Keratinocyte (primary cell): Measurements from ENCODE around the gene CPNE7. TPM values are rescaled to one million over a fixed set of nuclear protein-coding genes. Genes with fewer than 3 reads are reported as not detected.

ENCODE experiments used
- DNase-seq: peaks from one replicate; pipeline ENCODE4 v3.0.0-alpha.2; 2011; ENCODE audit warnings: low read depth, missing footprints, low spot score
- FAIRE-seq: peaks from 2 replicates; lab custom pipeline; 2011; peaks lifted over from hg19 to GRCh38; lab: Jason Lieb, UNC
- H2AFZ ChIP-seq: 2 replicates; pipeline ENCODE4 v1.6.0; 2012; ENCODE audit warnings: low read length, control low read depth, inconsistent platforms; ENCODE audit not compliant: control insufficient read depth
- H3K27ac ChIP-seq: 2 replicates; pipeline ENCODE4 v1.5.1; 2011; ENCODE audit warnings: low read length; ENCODE audit not compliant: control insufficient read depth, insufficient read depth
- H3K27me3 ChIP-seq: 3 replicates; pipeline ENCODE4 v1.6.0; 2011; ENCODE audit warnings: low read length; ENCODE audit not compliant: control insufficient read depth, insufficient read depth; ENCODE audit errors: extremely low read depth
- H3K36me3 ChIP-seq, 2 experiments: 2 replicates in 1 of 2; 3 replicates in 1 of 2; pipeline ENCODE4 v1.5.1; 2011; ENCODE audit warnings: low read length in 2 of 2, mild to moderate bottlenecking in 1 of 2; ENCODE audit not compliant: control insufficient read depth in 2 of 2, insufficient read depth in 2 of 2; ENCODE audit errors: extremely low read depth in 1 of 2
- H3K4me1 ChIP-seq: 3 replicates; pipeline ENCODE4 v1.5.1; 2011; ENCODE audit warnings: low read length; ENCODE audit not compliant: control insufficient read depth, insufficient read depth; ENCODE audit errors: extremely low read depth
- H3K4me2 ChIP-seq: 3 replicates; pipeline ENCODE4 v1.6.0; 2011; ENCODE audit warnings: low read depth, low read length; ENCODE audit not compliant: control insufficient read depth, insufficient read depth; ENCODE audit errors: extremely low read depth
- H3K4me3 ChIP-seq, 3 experiments: fragments of 200-600 bp in 1 of 3; sonication (generic) in 1 of 3; 2 replicates in 2 of 3; 3 replicates in 1 of 3; pipeline ENCODE4 v1.5.1; 2011 to 2016; ENCODE audit warnings: low read length in 3 of 3, mild to moderate bottlenecking in 3 of 3, control low read depth in 2 of 3, inconsistent platforms in 1 of 3, low read depth in 1 of 3, mixed read lengths in 1 of 3, mixed run types in 1 of 3, moderate library complexity in 1 of 3; ENCODE audit not compliant: control insufficient read depth in 2 of 3, insufficient read depth in 2 of 3; ENCODE audit errors: extremely low read depth in 1 of 3
- H3K79me2 ChIP-seq: 2 replicates; pipeline ENCODE4 v1.6.0; 2012; ENCODE audit warnings: low read length; ENCODE audit not compliant: control insufficient read depth, insufficient read depth
- H3K9ac ChIP-seq: 3 replicates; pipeline ENCODE4 v1.6.0; 2011; ENCODE audit warnings: low read length; ENCODE audit not compliant: control insufficient read depth, insufficient read depth; ENCODE audit errors: extremely low read depth
- H3K9me1 ChIP-seq: 3 replicates; pipeline ENCODE4 v1.6.0; 2011; ENCODE audit warnings: low read length; ENCODE audit not compliant: control insufficient read depth, insufficient read depth; ENCODE audit errors: extremely low read depth
- H3K9me3 ChIP-seq: 2 replicates; pipeline ENCODE4 v1.5.1; 2012; ENCODE audit warnings: low read depth, low read length; ENCODE audit not compliant: control insufficient read depth
- H4K20me1 ChIP-seq: 3 replicates; pipeline ENCODE4 v1.6.0; 2011; ENCODE audit warnings: low read length; ENCODE audit not compliant: control insufficient read depth, insufficient read depth; ENCODE audit errors: extremely low read depth
- CTCF ChIP-seq, 3 experiments: IDR thresholded peaks in 1 of 3; conservative IDR thresholded peaks in 1 of 3; optimal IDR thresholded peaks in 1 of 3; 2 replicates in 2 of 3; 3 replicates in 1 of 3; pipeline versions ENCODE3 to v1.5.1; 2011; ENCODE audit warnings: low read length in 3 of 3, mild to moderate bottlenecking in 3 of 3, moderate library complexity in 2 of 3, control low read depth in 1 of 3, inconsistent platforms in 1 of 3; ENCODE audit not compliant: insufficient read depth in 2 of 3; ENCODE audit errors: extremely low read depth in 1 of 3
- EZH2 ChIP-seq: IDR thresholded peaks from one replicate; pipeline ENCODE4 v1.6.1; 2012; ENCODE audit warnings: inconsistent platforms, mild to moderate bottlenecking, low read length, moderate library complexity
- dilution Hi-C: fragments of 300-500 bp; cut with MboI; formaldehyde crosslinking; loops from one replicate; pipeline ENCODE4 v1.7.0; 2020; ENCODE audit warnings: low sequenced_read_pairs; ENCODE audit not compliant: extremely low pct_ligation_motif_present
- polyA plus RNA-seq, 5 experiments: library from polyadenylated mRNA; depleted of rRNA in 3 of 5; stranded (reverse) in 3 of 5; stranded (forward) in 1 of 5; unstranded in 1 of 5; fragments of >200 nt; gene quantifications; 1 replicate in 1 of 5; 2 replicates in 3 of 5; 3 replicates in 1 of 5; pipeline versions ENCODE4 v1.2.1 to v1.2.3, GENCODE V29; 2011 to 2012; ENCODE audit warnings: missing spikeins in 2 of 5, low read depth in 1 of 5, low replicate concordance in 1 of 5

CPNE7 gene
- polyA plus RNA-seq, 1 donor (not counting 4 experiments of a cell fraction or from before 2014, with no cell fraction given) = 9.1 TPM

GRCh38 chr16:89617036-89617435 lies 41.5 kb downstream of the CPNE7 start:
- Histone ChIP-seq H3K36me3 (no peaks in the 10 kb centered on the region), H3K9me1 (no peaks in the 10 kb centered on the region), H3K27ac (no peak overlapping the region), H3K9ac (no peak overlapping the region), H3K79me2 (no peaks in the 10 kb centered on the region), H3K9me3 (no peaks in the 10 kb centered on the region), H3K27me3 (peaks cover 21% of the 10 kb centered on the region), H3K4me2 (no peak overlapping the region), H3K4me1 (peaks cover 6% of the 10 kb centered on the region), H3K4me3 (no peak overlapping the region), H2AFZ (peak overlapping the region; percentile 56), H4K20me1 (no peaks in the 10 kb centered on the region)
- DNase-seq = no peak
- TF ChIP-seq EZH2 (no peak), CTCF (optimal IDR thresholded peaks at IDR 0.05 in 1 of 3, IDR thresholded peaks at IDR 0.05 in 1 of 3, conservative IDR thresholded peaks at IDR 0.05 in 1 of 3; ENCODE audit: extremely low read depth in 1 of 3, insufficient read depth in 2 of 3, low read length in 3 of 3) (no peak)
- dilution Hi-C loops = no loop called here
- no peak for FAIRE-seq

GRCh38 chr16:89618109-89618998 lies 42.8 kb downstream of the CPNE7 start:
- no peak overlapping the region for H3K9ac ChIP-seq
- H2AFZ ChIP-seq = no peak overlapping the region
- H4K20me1 ChIP-seq = no peaks in the 10 kb centered on the region
- peaks cover 6% of the 10 kb centered on the region for H3K4me1 ChIP-seq
- H3K9me3 ChIP-seq = no peaks in the 10 kb centered on the region
- TF ChIP-seq EZH2 (no peak), CTCF (optimal IDR thresholded peaks at IDR 0.05 in 1 of 3, IDR thresholded peaks at IDR 0.05 in 1 of 3, conservative IDR thresholded peaks at IDR 0.05 in 1 of 3; ENCODE audit: extremely low read depth in 1 of 3, insufficient read depth in 2 of 3, low read length in 3 of 3) (no peak)
- no peak overlapping the region for H3K27ac ChIP-seq
- H3K9me1 ChIP-seq = no peaks in the 10 kb centered on the region
- no peaks in the 10 kb centered on the region for H3K36me3 ChIP-seq
- peaks cover 30% of the 10 kb centered on the region for H3K27me3 ChIP-seq
- dilution Hi-C loops = no loop called here
- FAIRE-seq = no peak
- H3K4me2 ChIP-seq = no peak overlapping the region
- H3K4me3 ChIP-seq = no peak overlapping the region
- no peak for DNase-seq
- no peaks in the 10 kb centered on the region for H3K79me2 ChIP-seq
